Activated naive CD8-positive, alpha-beta T cell treated with anti-CD3 and anti-CD28 coated beads, Interleukin-2, amount 10 ng/mL, durations not matched to agents 7 days and 5 days (primary cell): ENCODE measurements around the gene CENPP. TPM values are rescaled to one million over a fixed set of nuclear protein-coding genes. Genes with fewer than 3 reads are reported as not detected.

Experiments used
- ATAC-seq: fragments of 150-1000 bp; cut with Tn5 transposase; one replicate; pipeline ENCODE4 v1.10.0; 2021; ENCODE audit warnings: low read depth, moderate library complexity
- POLR2A ChIA-PET: fragments of 350-600 bp; sonication (Branson Sonifier 250); formaldehyde crosslinking; loops from one replicate; lab custom pipeline; 2021; ENCODE audit warnings: antibody characterized with exemption; lab: Charles Lee
- DNase-seq: peaks from one replicate; pipeline ENCODE4 v3.0.0; 2021
- H3K27ac Mint-ChIP-seq: one replicate; pipeline ENCODE4 v1.8.0; 2022; ENCODE audit warnings: mild to moderate bottlenecking, mixed read lengths
- H3K27me3 Mint-ChIP-seq: one replicate; pipeline ENCODE4 v1.8.0; 2022; ENCODE audit warnings: mild to moderate bottlenecking, moderate library complexity, mixed read lengths
- H3K36me3 Mint-ChIP-seq: one replicate; pipeline ENCODE4 v1.8.0; 2021; ENCODE audit warnings: mild to moderate bottlenecking, mixed read lengths
- H3K4me1 Mint-ChIP-seq: one replicate; pipeline ENCODE4 v1.8.0; 2021; ENCODE audit warnings: mixed read lengths
- H3K4me3 Mint-ChIP-seq: one replicate; pipeline ENCODE4 v1.8.0; 2022; ENCODE audit warnings: mild to moderate bottlenecking, moderate library complexity, mixed read lengths
- H3K9me3 Mint-ChIP-seq: one replicate; pipeline ENCODE4 v1.8.0; 2021; ENCODE audit warnings: mixed read lengths
- total RNA-seq, 2 experiments: library from RNA; stranded (reverse); gene quantifications; one replicate each; pipeline ENCODE4 v1.2.3, GENCODE V29; 2021

The CENPP gene
- total RNA-seq, 2 experiments from 2014 or later, result 19.6 to 20.6 TPM

- no peaks in the 10 kb centered on the region for H3K9me3 Mint-ChIP-seq
Observed at GRCh38 chr9:92642564-92642963, 316.8 kb downstream of the CENPP start.

DNA sequence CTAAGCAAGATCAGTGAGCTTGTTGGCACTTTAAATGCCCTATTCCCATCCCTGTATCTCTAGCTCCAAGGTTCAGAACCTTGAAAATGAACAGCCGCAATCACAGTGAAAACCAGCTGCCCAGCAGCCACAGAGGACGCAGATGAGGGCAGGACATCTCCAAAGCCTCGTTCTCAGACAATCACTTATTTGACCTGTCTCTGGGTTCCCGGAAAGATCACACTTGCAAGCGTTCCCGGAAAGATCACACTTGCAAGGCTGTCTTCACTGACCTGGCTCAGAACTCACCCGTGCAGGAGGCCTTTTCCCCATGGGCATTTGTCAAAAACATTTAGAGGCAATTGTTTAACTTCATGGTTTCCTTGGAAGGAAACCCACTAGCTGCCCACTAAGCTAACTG, 318.5 kb downstream of the CENPP start:
- no peaks in the 10 kb centered on the region for H3K27me3 Mint-ChIP-seq
- POLR2A ChIA-PET, result no interaction called here
- no peaks in the 10 kb centered on the region for H3K4me1 Mint-ChIP-seq
- ATAC-seq, result no peak
- no peak for DNase-seq
- H3K36me3 Mint-ChIP-seq, result peaks cover 36% of the 10 kb centered on the region
- H3K27ac Mint-ChIP-seq, result no peak overlapping the region
- no peak overlapping the region for H3K4me3 Mint-ChIP-seq
- H3K9me3 Mint-ChIP-seq, result peaks cover 2% of the 10 kb centered on the region

More at GRCh38 chr9:92642564-92642963, 316.8 kb downstream of the CENPP start:
- Mint-ChIP-seq H3K36me3 (peaks cover 32% of the 10 kb centered on the region), H3K4me1 (no peaks in the 10 kb centered on the region), H3K27ac (no peak overlapping the region), H3K27me3 (no peaks in the 10 kb centered on the region), H3K4me3 (no peak overlapping the region)
- DNase-seq, result no peak
- POLR2A ChIA-PET, result no interaction called here
- ATAC-seq, result no peak

GRCh38 chr9:92645041-92645440, 319.3 kb downstream of the CENPP start:
- POLR2A ChIA-PET, result no interaction called here
- ATAC-seq (no peak), DNase-seq (no peak)
- Mint-ChIP-seq H3K4me3 (no peak overlapping the region), H3K27ac (no peak overlapping the region), H3K36me3 (peaks cover 36% of the 10 kb centered on the region), H3K27me3 (no peaks in the 10 kb centered on the region), H3K4me1 (no peaks in the 10 kb centered on the region), H3K9me3 (peaks cover 2% of the 10 kb centered on the region)

- Mint-ChIP-seq H3K4me1 (no peaks in the 10 kb centered on the region), H3K36me3 (peaks cover 42% of the 10 kb centered on the region), H3K27me3 (no peaks in the 10 kb centered on the region), H3K27ac (no peak overlapping the region), H3K4me3 (no peak overlapping the region), H3K9me3 (peaks cover 2% of the 10 kb centered on the region)
- POLR2A ChIA-PET, result no interaction called here
- ATAC-seq, result no peak
- peak; percentile 5 for DNase-seq
Observed at GRCh38 chr9:92647671-92648473, 322.1 kb downstream of the CENPP start.

- peak; percentile 13 for DNase-seq
- POLR2A ChIA-PET, result no interaction called here
Observed at GRCh38 chr9:92648474-92648971, 322.8 kb downstream of the CENPP start.

GRCh38 chr9:92649007-92649406, 323.3 kb downstream of the CENPP start:
- POLR2A ChIA-PET, result no interaction called here
- ATAC-seq, result no peak
- no peaks in the 10 kb centered on the region for H3K4me1 Mint-ChIP-seq
- peak; percentile 24 for DNase-seq
- H3K27ac Mint-ChIP-seq, result no peak overlapping the region
- H3K27me3 Mint-ChIP-seq, result no peaks in the 10 kb centered on the region
- no peak overlapping the region for H3K4me3 Mint-ChIP-seq
- H3K36me3 Mint-ChIP-seq, result peaks cover 40% of the 10 kb centered on the region
- H3K9me3 Mint-ChIP-seq, result peaks cover 2% of the 10 kb centered on the region

More at GRCh38 chr9:92648474-92648971, 322.8 kb downstream of the CENPP start:
- no peaks in the 10 kb centered on the region for H3K4me1 Mint-ChIP-seq
- no peaks in the 10 kb centered on the region for H3K27me3 Mint-ChIP-seq
- H3K27ac Mint-ChIP-seq, result no peak overlapping the region
- peaks cover 2% of the 10 kb centered on the region for H3K9me3 Mint-ChIP-seq
- no peak for ATAC-seq
- no peak overlapping the region for H3K4me3 Mint-ChIP-seq
- H3K36me3 Mint-ChIP-seq, result peaks cover 42% of the 10 kb centered on the region

- Mint-ChIP-seq H3K36me3 (peaks cover 33% of the 10 kb centered on the region), H3K27me3 (no peaks in the 10 kb centered on the region), H3K4me3 (no peak overlapping the region), H3K27ac (no peak overlapping the region), H3K9me3 (peaks cover 2% of the 10 kb centered on the region), H3K4me1 (no peaks in the 10 kb centered on the region)
- ATAC-seq (no peak), DNase-seq (no peak)
- POLR2A ChIA-PET, result no interaction called here
Observed at GRCh38 chr9:92650296-92650695, 324.5 kb downstream of the CENPP start.

- Mint-ChIP-seq H3K4me3 (no peak overlapping the region), H3K4me1 (peaks cover 1% of the 10 kb centered on the region), H3K36me3 (peaks cover 27% of the 10 kb centered on the region), H3K27me3 (no peaks in the 10 kb centered on the region), H3K9me3 (peaks cover 2% of the 10 kb centered on the region), H3K27ac (no peak overlapping the region)
- no peak for ATAC-seq
- peak; percentile 7 for DNase-seq
- POLR2A ChIA-PET, result no interaction called here
Observed at GRCh38 chr9:92650839-92651621, 325.3 kb downstream of the CENPP start.

DNA sequence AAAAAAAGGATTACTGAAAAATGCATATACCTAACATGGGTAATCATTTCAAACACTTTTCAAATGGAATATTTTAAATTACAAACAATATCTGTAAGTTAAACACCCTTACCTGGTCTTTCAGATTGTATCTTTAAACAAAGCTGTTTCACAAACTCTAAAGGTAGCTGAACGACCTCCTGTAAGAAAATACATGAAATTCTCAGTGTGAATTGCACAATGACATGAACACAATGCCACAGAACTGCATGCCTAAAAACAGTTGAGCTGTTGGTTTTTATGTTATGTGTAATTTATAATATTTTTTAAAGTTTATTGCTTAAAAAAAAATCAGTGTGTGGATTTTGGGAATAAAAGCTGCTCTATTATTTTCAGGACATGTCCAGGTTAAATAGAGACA, 326.7 kb downstream of the CENPP start:
- peaks cover 1% of the 10 kb centered on the region for H3K4me1 Mint-ChIP-seq
- POLR2A ChIA-PET, result interaction anchor here (0.7 to 1.2 kb wide), 2 partner anchors 18 to 246 kb away, joined by 3 to 5 read pairs; no protein-coding TSS in a partner anchor
- peaks cover 16% of the 10 kb centered on the region for H3K36me3 Mint-ChIP-seq
- H3K4me3 Mint-ChIP-seq, result no peak overlapping the region
- H3K9me3 Mint-ChIP-seq, result peaks cover 2% of the 10 kb centered on the region
- no peak overlapping the region for H3K27ac Mint-ChIP-seq
- ATAC-seq, result no peak
- H3K27me3 Mint-ChIP-seq, result no peaks in the 10 kb centered on the region
- no peak for DNase-seq

DNA sequence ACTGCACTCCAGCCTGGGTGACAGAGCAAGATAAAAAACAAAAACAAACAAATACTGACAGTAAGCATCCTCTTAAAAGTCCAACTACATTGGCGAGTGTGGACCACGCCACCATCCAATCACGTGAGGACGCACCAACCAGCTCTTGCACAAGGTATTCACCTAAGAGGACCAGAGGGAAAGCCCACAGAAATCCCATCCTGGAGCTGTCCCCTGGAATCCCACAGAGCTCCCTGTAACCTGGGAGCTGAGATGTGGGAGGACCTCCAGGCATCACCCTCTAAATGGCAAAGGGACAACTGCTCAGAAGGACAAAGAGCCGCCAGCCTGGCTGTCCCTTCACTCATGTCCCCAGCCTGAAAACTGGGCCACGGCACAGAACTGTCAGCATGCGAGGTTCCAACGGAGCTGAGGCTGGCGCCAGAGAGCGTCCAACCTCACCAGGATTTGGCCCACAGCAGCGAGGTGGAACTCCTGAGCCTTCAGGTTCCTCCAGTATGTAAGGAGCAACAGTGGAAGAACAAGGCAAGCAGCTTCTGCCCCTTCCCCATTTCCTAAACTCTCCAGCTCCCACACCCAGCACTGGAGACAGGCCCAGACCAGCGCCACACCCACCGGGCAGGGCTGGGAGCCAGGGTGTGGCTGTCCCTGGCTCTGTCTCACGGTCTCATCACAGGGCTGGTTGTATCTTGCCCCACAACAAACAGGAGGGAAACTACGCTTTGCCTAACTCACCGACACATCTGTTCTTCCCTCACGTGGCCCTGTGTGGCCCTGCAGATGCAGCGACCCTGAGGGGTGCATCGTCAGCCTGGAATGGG, 328.9 kb downstream of the CENPP start:
- H3K4me1 Mint-ChIP-seq, result peaks cover 1% of the 10 kb centered on the region
- no peak overlapping the region for H3K27ac Mint-ChIP-seq
- ATAC-seq (no peak), DNase-seq (peak; percentile 11)
- H3K4me3 Mint-ChIP-seq, result no peak overlapping the region
- H3K27me3 Mint-ChIP-seq, result no peaks in the 10 kb centered on the region
- H3K36me3 Mint-ChIP-seq, result peaks cover 10% of the 10 kb centered on the region
- H3K9me3 Mint-ChIP-seq, result no peaks in the 10 kb centered on the region
- POLR2A ChIA-PET, result interaction anchor here (0.6 kb wide), 1 partner anchor 737 kb away, joined by 3 read pairs; no protein-coding TSS in a partner anchor

DNA sequence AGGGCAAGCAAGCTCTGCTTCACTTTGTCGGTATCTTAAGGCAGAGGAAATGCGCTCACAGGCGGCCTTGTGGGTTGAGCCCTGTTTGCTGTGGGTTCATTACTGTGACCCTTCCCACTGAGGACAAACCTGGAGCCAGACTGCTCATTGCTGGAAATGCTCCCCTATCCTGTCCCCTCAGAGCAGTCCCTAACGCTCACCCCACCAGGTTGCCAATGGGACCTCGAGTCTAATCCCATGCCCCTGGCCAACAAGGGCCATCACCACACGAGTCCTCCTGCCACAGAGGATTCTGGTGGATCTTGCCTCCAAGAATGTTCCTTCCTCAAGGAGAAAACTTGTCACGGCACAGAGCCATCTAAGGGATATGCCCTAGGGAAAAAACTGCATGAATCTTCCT, 329.6 kb downstream of the CENPP start:
- POLR2A ChIA-PET, result interaction anchor here (0.6 kb wide), 1 partner anchor 22 kb away, joined by 6 read pairs; no protein-coding TSS in a partner anchor
- Mint-ChIP-seq H3K9me3 (no peaks in the 10 kb centered on the region), H3K4me3 (no peak overlapping the region), H3K36me3 (peaks cover 9% of the 10 kb centered on the region), H3K27me3 (no peaks in the 10 kb centered on the region), H3K27ac (no peak overlapping the region), H3K4me1 (peaks cover 1% of the 10 kb centered on the region)
- no peak for ATAC-seq
- DNase-seq, result peak; percentile 4

DNA sequence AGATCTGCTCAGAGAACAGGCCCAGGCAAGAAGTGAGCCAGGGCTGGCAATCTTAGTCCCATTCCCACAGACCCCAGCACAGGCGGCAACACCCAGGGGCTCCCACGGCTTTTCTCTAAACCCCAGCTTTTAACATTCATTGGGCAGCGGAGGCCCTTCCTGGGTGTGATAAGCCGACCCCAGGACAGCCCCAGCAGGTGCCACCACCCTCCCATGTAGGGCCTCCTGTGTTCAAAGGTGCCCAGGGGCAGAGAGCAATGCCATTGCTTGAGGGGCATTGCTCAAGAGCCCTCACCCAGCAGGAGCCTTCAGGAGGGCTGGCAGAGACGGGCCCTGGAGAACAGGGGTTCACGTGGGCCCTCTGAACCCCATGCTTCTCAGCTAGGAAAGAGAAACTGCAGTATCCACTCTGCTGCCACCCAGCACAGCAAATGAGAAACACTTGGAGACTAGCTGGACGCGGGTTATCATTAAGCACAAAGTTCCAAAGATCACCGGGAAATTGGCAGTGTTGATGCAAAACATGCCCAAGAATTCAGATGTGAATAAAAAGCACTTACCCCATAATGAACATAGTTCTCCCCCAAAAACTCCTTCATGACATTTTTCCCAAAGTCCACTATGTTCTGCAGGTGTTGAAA, 330.3 kb downstream of the CENPP start:
- DNase-seq (peak; percentile 13), ATAC-seq (no peak)
- H3K27me3 Mint-ChIP-seq, result no peaks in the 10 kb centered on the region
- H3K27ac Mint-ChIP-seq, result no peak overlapping the region
- peaks cover 6% of the 10 kb centered on the region for H3K36me3 Mint-ChIP-seq
- no peak overlapping the region for H3K4me3 Mint-ChIP-seq
- H3K4me1 Mint-ChIP-seq, result peaks cover 1% of the 10 kb centered on the region
- no peaks in the 10 kb centered on the region for H3K9me3 Mint-ChIP-seq
- POLR2A ChIA-PET, result interaction anchor here (0.6 kb wide), 1 partner anchor 22 kb away, joined by 6 read pairs; no protein-coding TSS in a partner anchor
